Neuronal stem cell (in vitro differentiated cells): Measurements from ENCODE around the gene SLIT3.

Experiments used
- DNase-seq: peaks from one replicate; pipeline ENCODE4 v3.0.0-alpha.2; 2013; ENCODE audit warnings: low spot score
- H2AFZ ChIP-seq: one replicate; pipeline ENCODE4 v1.6.1; 2013; ENCODE audit warnings: mild to moderate bottlenecking, low read length, inconsistent platforms
- H2AK5ac ChIP-seq: 2 replicates; pipeline ENCODE4 v1.6.1; 2013; ENCODE audit warnings: low read depth, mild to moderate bottlenecking, inconsistent platforms, low read length, moderate library complexity, mixed read lengths
- H2BK120ac ChIP-seq: 2 replicates; pipeline ENCODE4 v1.6.1; 2013; ENCODE audit warnings: low read depth, mild to moderate bottlenecking, inconsistent platforms, low read length, moderate library complexity, mixed read lengths
- H2BK12ac ChIP-seq: one replicate; pipeline ENCODE4 v1.6.1; 2013; ENCODE audit warnings: low read length, inconsistent platforms
- H2BK15ac ChIP-seq: 2 replicates; pipeline ENCODE4 v1.6.1; 2013; ENCODE audit warnings: mild to moderate bottlenecking, low read length, inconsistent platforms, mixed read lengths
- H2BK5ac ChIP-seq: one replicate; pipeline ENCODE4 v1.6.1; 2013; ENCODE audit warnings: inconsistent platforms, mild to moderate bottlenecking, low read length, moderate library complexity
- H3K14ac ChIP-seq: one replicate; pipeline ENCODE4 v1.6.1; 2013; ENCODE audit warnings: low read length, inconsistent platforms
- H3K18ac ChIP-seq: 2 replicates; pipeline ENCODE4 v1.6.1; 2013; ENCODE audit warnings: low read length, inconsistent platforms
- H3K23ac ChIP-seq: 2 replicates; pipeline ENCODE4 v1.6.1; 2013; ENCODE audit warnings: low read depth, mild to moderate bottlenecking, mixed read lengths, low read length, inconsistent platforms; ENCODE audit not compliant: poor library complexity
- H3K27ac ChIP-seq: replicated peaks from 3 replicates; pipeline ENCODE4 v1.5.1; 2013; ENCODE audit warnings: low read length, inconsistent platforms
- H3K27me3 ChIP-seq, 3 experiments: 2 replicates each; pipeline ENCODE4 v1.6.1; 2013; ENCODE audit warnings: low read length in 3 of 3, mild to moderate bottlenecking in 2 of 3, inconsistent platforms in 1 of 3, low read depth in 1 of 3, mixed read lengths in 1 of 3, moderate library complexity in 1 of 3; ENCODE audit not compliant: control insufficient read depth in 3 of 3, insufficient read depth in 3 of 3
- H3K36me3 ChIP-seq, 2 donors: replicated peaks in 1 of 2; 2 replicates each; pipeline ENCODE4 v1.6.1; 2013; ENCODE audit warnings: low read length in 2 of 2; ENCODE audit not compliant: control insufficient read depth in 2 of 2, insufficient read depth in 2 of 2
- H3K4ac ChIP-seq: 2 replicates; pipeline ENCODE4 v1.6.1; 2013; ENCODE audit warnings: inconsistent platforms, mild to moderate bottlenecking, low read length, moderate library complexity
- H3K4me1 ChIP-seq, 2 donors: 1 replicate in 1 of 2; 2 replicates in 1 of 2; pipeline ENCODE4 v1.6.1; 2013; ENCODE audit warnings: low read length in 2 of 2, low read depth in 1 of 2; ENCODE audit not compliant: control insufficient read depth in 2 of 2, insufficient read depth in 1 of 2
- H3K4me2 ChIP-seq: one replicate; pipeline ENCODE4 v1.6.1; 2013; ENCODE audit warnings: mild to moderate bottlenecking, low read length, inconsistent platforms; ENCODE audit not compliant: insufficient read depth, poor library complexity, severe bottlenecking
- H3K4me3 ChIP-seq, 2 donors: 2 replicates each; pipeline ENCODE4 v1.5.1; 2013; ENCODE audit warnings: low read length in 2 of 2, mild to moderate bottlenecking in 2 of 2, inconsistent platforms in 1 of 2, moderate library complexity in 1 of 2
- H3K79me1 ChIP-seq: one replicate; pipeline ENCODE4 v1.6.1; 2013; ENCODE audit warnings: low read depth, mild to moderate bottlenecking, inconsistent platforms, low read length, moderate library complexity
- H3K9ac ChIP-seq: one replicate; pipeline ENCODE4 v1.6.1; 2013; ENCODE audit warnings: mild to moderate bottlenecking, low read depth, low read length, inconsistent platforms; ENCODE audit not compliant: poor library complexity
- H3K9me3 ChIP-seq, 2 donors: replicated peaks in 1 of 2; 2 replicates each; pipeline versions ENCODE3 to v1.6.1; 2013; ENCODE audit warnings: low read length in 2 of 2, mild to moderate bottlenecking in 2 of 2, inconsistent platforms in 1 of 2, low read depth in 1 of 2, mixed read lengths in 1 of 2, moderate library complexity in 1 of 2; ENCODE audit not compliant: control insufficient read depth in 2 of 2, insufficient read depth in 1 of 2
- H4K8ac ChIP-seq: one replicate; pipeline ENCODE4 v1.6.1; 2013; ENCODE audit warnings: low read depth, mild to moderate bottlenecking, inconsistent platforms, low read length, moderate library complexity
- H4K91ac ChIP-seq: one replicate; pipeline ENCODE4 v1.6.1; 2013; ENCODE audit warnings: low read length, low read depth, mild to moderate bottlenecking, inconsistent platforms; ENCODE audit not compliant: poor library complexity
- WGBS, 2 donors: extraction: QIAGEN DNeasy Blood & Tissue Kit; methylation state at CpG; one replicate each; pipeline ENCODE4 v1.1.7; 2013; ENCODE audit warnings: missing lambda C conversion rate in 2 of 2, mixed read lengths in 1 of 2; ENCODE audit not compliant: insufficient read length in 2 of 2, insufficient replicate concordance in 1 of 2; ENCODE audit errors: extremely low coverage in 2 of 2; 5-methylcytosine and 5-hydroxymethylcytosine counted together

Gene SLIT3

DNA sequence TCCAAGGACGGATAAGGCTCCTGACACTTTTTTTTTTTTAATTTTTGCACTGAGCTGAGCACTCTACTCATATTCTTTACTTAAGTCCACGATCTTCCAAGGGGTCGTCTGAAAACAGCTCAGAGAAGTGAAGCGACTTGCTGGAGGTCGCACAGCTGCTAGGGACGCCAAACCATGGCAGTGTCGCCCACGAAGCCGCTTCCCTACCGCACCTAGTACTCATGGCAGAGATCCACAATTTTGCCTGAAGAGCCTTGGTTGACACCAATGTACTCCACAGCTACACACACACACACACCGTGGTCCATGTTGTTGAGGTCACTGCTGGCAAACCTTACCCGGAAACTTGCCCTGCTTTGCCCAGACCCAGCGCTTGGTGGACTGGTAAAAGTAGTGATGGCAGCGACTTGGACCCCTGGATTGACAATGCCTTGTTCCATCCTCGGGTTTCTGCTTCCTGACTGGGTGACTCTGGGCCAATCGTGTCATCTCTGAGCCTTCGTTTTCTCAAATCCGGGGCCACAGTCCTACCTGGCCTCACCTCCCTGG is 521 bp upstream of the SLIT3 start:
- H3K18ac ChIP-seq = peak overlapping the region; percentile 93
- H2BK5ac ChIP-seq = no peak overlapping the region
- peak overlapping the region; percentile 26 for H2AFZ ChIP-seq
- H3K4ac ChIP-seq = no peak overlapping the region
- H2BK120ac ChIP-seq = no peak overlapping the region
- H2BK12ac ChIP-seq = no peak overlapping the region
- peaks cover 3 to 51% (median 39%) of the 10 kb centered on the region in 3 experiments for H3K27me3 ChIP-seq
- H3K4me3 ChIP-seq = peak overlapping the region in 1 of 2 donors; percentile 55
- H3K79me1 ChIP-seq = no peaks in the 10 kb centered on the region
- peak overlapping the region; percentile 30 for H3K9ac ChIP-seq
- no peaks in the 10 kb centered on the region for H3K36me3 ChIP-seq
- H4K8ac ChIP-seq = no peak overlapping the region
- H3K4me2 ChIP-seq = peak overlapping the region; percentile 98
- no peak overlapping the region for H2AK5ac ChIP-seq
- H3K9me3 ChIP-seq = no peaks in the 10 kb centered on the region
- peak; percentile 11 for DNase-seq
- no peak overlapping the region for H3K27ac ChIP-seq
- no CpG with 5 or more reads among the region's 18 CpGs for WGBS, 2 donors
- H4K91ac ChIP-seq = no peak overlapping the region
- no peak overlapping the region for H2BK15ac ChIP-seq
- no peak overlapping the region for H3K14ac ChIP-seq
- H3K4me1 ChIP-seq = peaks cover 0 to 6% of the 10 kb centered on the region in 2 donors
- no peak overlapping the region for H3K23ac ChIP-seq

DNA sequence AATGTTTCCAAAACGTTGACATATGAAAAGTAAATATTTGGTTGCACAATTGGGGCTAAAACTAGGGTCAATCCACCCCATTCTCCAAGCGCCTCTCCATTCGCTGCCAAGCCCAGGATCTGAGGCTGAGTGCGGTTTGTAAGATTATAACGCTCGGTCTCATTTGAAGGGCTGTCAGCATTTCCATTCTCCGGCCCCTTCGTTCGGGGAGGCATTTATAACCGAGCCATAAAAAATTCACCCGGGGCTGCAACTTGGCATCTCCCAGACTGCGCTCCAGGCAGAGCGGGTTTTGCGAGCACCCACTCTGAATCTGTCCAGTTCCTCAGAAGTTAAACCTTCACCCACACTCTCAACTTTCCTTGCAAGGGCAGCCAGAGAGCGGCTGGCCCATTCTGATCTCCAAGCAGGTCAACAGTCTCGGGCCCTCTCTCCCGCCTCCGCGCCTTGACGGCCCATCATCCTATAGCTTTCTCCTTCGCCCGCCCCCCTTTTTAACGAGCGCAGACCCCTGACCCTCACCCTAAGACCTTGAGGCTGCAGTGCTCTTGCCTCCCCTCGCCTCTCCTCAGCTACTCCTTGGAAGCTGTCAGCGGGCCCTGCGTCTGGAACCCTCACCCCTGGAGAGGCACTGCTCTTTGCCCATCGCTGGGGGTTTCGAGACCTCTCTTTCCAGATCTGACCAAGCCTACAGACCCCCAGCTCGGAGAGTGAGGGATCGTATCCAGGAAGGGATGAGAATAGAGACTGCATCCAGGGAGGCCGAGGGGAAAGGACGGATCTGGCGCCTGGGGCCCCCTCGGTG is 1.1 kb downstream of the SLIT3 start:
- no peak overlapping the region for H4K8ac ChIP-seq
- H3K14ac ChIP-seq = peak overlapping the region; percentile 73
- no peak overlapping the region for H2BK120ac ChIP-seq
- no peak overlapping the region for H3K23ac ChIP-seq
- no peak overlapping the region for H3K27ac ChIP-seq
- peak overlapping the region; percentile 23 for H2BK15ac ChIP-seq
- H3K18ac ChIP-seq = peak overlapping the region; percentile 93
- H2AFZ ChIP-seq = no peak overlapping the region
- H3K9me3 ChIP-seq = no peaks in the 10 kb centered on the region
- H3K4me2 ChIP-seq = peak overlapping the region; percentile 98
- H2AK5ac ChIP-seq = no peak overlapping the region
- H2BK12ac ChIP-seq = no peak overlapping the region
- no peaks in the 10 kb centered on the region for H3K36me3 ChIP-seq
- peaks cover 3 to 51% (median 39%) of the 10 kb centered on the region in 3 experiments for H3K27me3 ChIP-seq
- DNase-seq = peak; percentile 15
- no peaks in the 10 kb centered on the region for H3K79me1 ChIP-seq
- no CpG with 5 or more reads among the region's 35 CpGs for WGBS, 2 donors
- H3K4me1 ChIP-seq = peaks cover 0 to 6% of the 10 kb centered on the region in 2 donors
- H3K4me3 ChIP-seq = peak overlapping the region in 1 of 2 donors; percentile 89
- H4K91ac ChIP-seq = no peak overlapping the region
- no peak overlapping the region for H3K4ac ChIP-seq
- peak overlapping the region; percentile 84 for H3K9ac ChIP-seq
- no peak overlapping the region for H2BK5ac ChIP-seq

DNA sequence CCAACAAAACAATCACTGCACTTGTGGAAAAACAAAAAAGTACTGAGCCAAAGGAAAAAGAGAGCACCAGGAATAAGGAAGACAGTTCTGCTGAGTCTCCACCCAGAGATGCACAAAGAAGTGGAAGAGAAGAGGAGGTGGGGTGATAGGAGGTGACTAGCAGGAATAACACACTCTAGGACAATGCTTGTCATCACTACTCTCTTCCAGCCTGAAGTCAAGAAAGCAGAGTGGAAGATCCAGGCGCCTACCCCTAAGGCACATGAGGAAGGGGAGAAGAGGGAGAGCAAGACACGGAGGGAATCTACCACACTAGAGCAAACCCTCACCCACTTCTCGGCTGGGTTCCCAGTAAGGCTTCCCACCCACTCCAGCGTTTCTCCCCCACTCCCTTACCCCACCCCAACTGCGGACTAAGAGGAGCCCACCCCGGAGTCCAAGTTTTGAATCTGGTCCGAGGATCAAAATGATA is 1.7 kb downstream of the SLIT3 start:
- Histone ChIP-seq H2BK120ac (no peak overlapping the region), H3K4ac (no peak overlapping the region), H3K27ac (no peak overlapping the region), H3K36me3 (no peaks in the 10 kb centered on the region), H2BK15ac (no peak overlapping the region), H4K91ac (no peak overlapping the region), H3K79me1 (no peaks in the 10 kb centered on the region), H2AFZ (no peak overlapping the region), H2AK5ac (no peak overlapping the region), H3K18ac (no peak overlapping the region), H3K9me3 (no peaks in the 10 kb centered on the region), H3K27me3 (peaks cover 3 to 51% (median 39%) of the 10 kb centered on the region in 3 experiments), H3K14ac (no peak overlapping the region), H3K23ac (no peak overlapping the region), H3K4me3 (no peak overlapping the region), H2BK5ac (no peak overlapping the region), H4K8ac (no peak overlapping the region), H3K4me2 (no peak overlapping the region), H3K9ac (no peak overlapping the region), H3K4me1 (peaks cover 0 to 6% of the 10 kb centered on the region in 2 donors), H2BK12ac (no peak overlapping the region)
- DNase-seq = no peak
- WGBS, 2 donors = no CpG with 5 or more reads among the region's 7 CpGs

DNA sequence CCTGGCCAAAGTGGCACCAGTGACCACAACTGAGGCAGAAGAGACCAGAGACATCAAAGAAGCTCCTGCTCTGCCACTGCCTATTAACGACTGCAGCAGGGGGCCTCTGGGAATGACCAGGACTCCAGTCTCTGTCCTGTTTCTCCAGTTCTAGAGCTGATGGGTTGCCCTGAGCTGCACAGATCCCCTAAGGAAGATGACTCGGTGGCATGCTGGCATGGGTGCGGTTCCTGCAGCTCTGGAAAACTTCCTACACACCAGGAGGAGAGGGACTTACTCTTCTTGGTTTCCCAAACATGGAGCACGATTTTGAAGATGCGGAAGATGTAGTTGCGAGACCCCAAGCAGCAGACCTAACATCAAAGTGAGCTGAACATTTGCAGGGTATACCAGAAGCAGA is 2.7 kb downstream of the SLIT3 start:
- no peak overlapping the region for H2BK12ac ChIP-seq
- no peak for DNase-seq
- no peak overlapping the region for H3K4me2 ChIP-seq
- H3K79me1 ChIP-seq = no peaks in the 10 kb centered on the region
- H3K9ac ChIP-seq = no peak overlapping the region
- no peaks in the 10 kb centered on the region for H3K9me3 ChIP-seq
- H3K27me3 ChIP-seq = peaks cover 3 to 49% (median 39%) of the 10 kb centered on the region in 3 experiments
- H3K4ac ChIP-seq = no peak overlapping the region
- no peak overlapping the region for H4K8ac ChIP-seq
- H2BK15ac ChIP-seq = no peak overlapping the region
- H3K14ac ChIP-seq = no peak overlapping the region
- no peak overlapping the region for H3K23ac ChIP-seq
- H3K36me3 ChIP-seq = no peaks in the 10 kb centered on the region
- no peak overlapping the region for H3K27ac ChIP-seq
- no peak overlapping the region for H2AFZ ChIP-seq
- peaks cover 0 to 6% of the 10 kb centered on the region in 2 donors for H3K4me1 ChIP-seq
- H3K18ac ChIP-seq = no peak overlapping the region
- H4K91ac ChIP-seq = no peak overlapping the region
- WGBS, 2 donors = no CpG with 5 or more reads among the region's 6 CpGs
- no peak overlapping the region for H2BK5ac ChIP-seq
- H2BK120ac ChIP-seq = no peak overlapping the region
- no peak overlapping the region for H2AK5ac ChIP-seq
- H3K4me3 ChIP-seq = no peak overlapping the region
